HG03469 (cell line): ENCODE results near the gene PDE4C.
A peak's percentile ranks its signal among the peaks of the same experiment; 100 is the strongest.
"Not testable (repeated sequence)": the region's sequence is repeated elsewhere in the genome, so short reads cannot be mapped to it uniquely, and the experiment has no call there.

Experiments
- ATAC-seq: cut with Tn5 transposase; IDR thresholded peaks from one replicate; pipeline ENCODE4 v1.9.1; 2021; ENCODE audit warnings: mild to moderate bottlenecking, moderate library complexity, moderate number of reproducible peaks; ENCODE audit not compliant: unreplicated experiment

PDE4C gene

DNA sequence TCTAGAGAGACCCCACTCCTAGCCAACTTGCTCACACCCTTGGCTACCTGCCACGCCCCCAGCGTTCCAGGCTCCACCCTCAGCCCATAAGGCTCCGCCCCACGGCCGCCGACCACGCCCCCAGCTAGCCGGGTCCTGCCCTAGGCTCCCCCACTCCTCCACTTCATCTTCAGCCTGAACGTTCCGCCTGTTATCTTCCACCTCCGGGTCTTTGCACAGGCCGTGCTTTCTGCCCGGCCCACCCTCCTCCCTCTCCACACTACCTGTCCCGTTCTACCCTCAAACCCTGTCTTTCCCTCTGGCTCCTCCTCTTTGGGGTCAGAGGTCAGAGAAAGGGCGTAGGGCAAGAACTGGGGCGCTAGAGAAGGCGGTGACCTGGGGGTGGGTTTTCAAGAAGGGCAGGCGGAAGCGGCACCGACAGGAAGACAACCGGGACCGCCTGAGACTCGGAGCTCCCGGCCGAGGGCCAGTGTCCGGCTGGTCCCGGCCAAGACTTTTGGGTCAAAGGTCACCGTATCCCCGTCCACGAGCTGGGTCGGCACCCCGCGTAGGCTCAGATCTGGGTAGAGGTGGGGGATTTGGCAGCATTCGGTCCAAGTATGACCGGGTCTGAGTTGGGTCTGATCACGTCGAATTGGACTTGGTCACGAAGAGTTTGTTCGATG lies 2.2 kb downstream of the PDE4C start:
- no peak for ATAC-seq

DNA sequence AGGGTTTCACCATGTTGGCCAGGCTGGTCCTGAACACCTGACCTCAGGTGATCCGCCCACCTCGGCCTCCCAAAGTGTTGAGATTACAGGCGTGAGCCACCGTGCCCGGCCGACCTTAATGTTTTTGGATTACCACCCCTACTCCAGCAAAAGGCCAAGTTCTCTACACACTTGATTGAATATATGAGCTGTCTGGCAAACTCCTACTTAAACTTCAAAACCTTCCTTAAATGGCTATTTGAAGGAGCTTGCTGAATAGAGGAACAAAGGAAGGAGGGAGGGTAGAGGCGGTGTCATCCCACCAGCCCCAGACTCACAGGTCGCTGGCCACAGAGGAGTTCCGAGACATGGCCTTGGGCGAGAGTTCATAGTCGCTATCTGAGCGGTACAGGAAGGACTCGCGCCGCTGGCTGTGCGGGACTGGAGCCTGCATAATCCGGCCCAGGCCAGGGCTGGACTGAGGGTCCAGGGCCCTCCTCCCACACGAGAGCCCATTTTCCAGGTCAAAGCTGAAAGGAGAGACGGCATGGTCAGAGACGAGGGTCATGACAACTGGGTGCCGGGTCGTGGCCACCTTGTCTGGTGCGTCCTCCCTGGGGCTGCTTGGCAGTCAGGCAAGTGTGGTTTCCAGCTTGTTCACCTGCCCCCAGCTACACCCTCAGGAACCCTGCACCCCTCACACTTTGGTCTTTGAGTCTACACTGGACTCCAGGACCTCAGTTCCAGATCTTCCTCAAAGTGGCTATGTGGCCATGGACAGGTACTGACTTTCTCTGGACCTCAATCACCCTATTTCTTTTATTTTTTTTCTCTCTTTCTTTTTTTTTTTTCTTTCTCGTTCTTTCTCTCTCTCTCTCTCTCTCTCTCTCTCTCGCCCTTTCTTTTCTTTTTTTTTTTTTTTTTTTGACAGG lies 4.2 kb downstream of the PDE4C start:
- no peak for ATAC-seq

GRCh38 chr19:18220632-18221275 lies 5.5 kb downstream of the PDE4C start:
- ATAC-seq = no peak

DNA sequence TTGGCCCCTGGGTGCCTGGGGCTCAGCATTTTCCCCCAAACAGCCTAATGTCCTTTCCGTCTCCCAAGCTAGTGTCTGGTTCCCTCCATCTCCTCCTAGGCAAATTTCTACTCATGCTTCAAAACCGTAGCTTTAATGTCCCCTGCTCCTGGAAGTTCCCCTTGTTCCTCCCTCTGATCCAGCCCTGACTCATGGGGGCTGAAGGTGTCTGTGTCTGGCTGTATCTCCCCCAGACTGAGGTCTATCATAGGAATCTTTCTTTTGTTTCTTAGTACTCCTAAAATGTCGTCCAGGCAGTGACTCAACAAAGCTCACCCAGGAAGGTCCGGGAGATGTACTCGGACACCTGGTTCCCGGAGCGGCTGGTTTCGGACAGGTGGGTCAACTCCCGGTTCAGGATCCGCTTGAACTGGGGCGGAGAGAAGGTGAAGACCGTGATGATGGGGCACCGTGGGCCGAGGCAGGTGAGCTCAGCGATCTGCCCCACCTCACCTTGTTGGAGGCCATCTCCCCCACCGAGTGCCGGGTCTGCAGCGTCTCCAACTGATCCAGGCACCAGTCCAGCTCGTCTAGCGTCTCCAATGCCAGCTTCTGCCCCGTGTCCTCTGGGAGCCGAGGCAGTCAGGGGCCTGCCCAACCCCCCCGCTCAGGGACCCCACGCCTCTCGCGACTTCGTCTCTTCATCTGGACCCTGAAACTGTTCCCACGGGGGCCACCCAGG lies 6.2 kb downstream of the PDE4C start:
- ATAC-seq = no peak

GRCh38 chr19:18218600-18218999 lies 7.6 kb downstream of the PDE4C start:
- ATAC-seq = no peak

DNA sequence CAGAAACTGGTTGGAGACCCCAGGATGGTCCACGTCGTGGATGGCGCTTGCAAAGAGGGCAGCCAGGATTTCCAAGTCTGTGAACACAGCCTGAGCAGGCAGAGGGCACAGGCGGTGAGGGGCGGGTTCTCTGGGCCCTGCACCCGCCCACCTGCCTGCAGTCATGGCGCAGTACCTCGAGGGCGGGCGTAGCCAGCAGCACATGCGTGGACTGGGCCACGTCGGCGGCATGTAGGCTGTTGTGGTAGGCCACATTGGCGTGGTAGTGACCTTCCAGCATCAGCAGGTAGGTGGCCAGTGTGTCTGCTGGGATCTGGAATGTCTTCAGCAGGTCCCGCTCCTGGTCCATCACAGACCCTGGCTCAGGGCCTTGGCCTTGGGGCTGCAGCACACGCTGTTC lies 8.1 kb downstream of the PDE4C start:
- ATAC-seq = no peak

GRCh38 chr19:18216789-18217188 lies 9.4 kb downstream of the PDE4C start:
- ATAC-seq = no peak

GRCh38 chr19:18214779-18215433 lies 11.3 kb downstream of the PDE4C start:
- ATAC-seq = no peak

- no peak for ATAC-seq
These were observed 14.6 kb downstream of the PDE4C start for GRCh38 chr19:18211683-18212082.

DNA sequence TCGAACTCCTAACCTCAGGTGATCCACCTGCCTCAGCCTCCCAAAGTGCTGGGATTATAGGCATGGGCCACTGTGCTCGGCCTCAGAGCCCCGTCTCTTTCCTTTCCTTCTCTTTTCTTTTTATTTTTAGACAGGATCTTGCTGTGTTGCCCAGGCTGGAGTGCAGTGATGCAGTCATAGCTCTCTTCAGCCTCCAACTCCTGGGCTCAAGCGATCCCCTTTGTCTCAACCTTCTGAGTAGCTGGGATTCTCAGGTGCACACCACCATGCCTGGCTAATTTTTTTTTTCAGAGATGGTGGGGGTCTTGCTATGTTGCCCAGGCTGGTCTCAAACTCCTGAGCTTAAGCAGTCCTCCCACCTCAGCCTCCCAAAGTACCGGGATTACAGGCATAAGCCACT lies 16.3 kb downstream of the PDE4C start:
- ATAC-seq = not testable (repeated sequence)

GRCh38 chr19:18208098-18208951 lies 17.9 kb downstream of the PDE4C start:
- ATAC-seq = no peak

GRCh38 chr19:18206018-18206417 lies 20.2 kb downstream of the PDE4C start:
- ATAC-seq = no peak

DNA sequence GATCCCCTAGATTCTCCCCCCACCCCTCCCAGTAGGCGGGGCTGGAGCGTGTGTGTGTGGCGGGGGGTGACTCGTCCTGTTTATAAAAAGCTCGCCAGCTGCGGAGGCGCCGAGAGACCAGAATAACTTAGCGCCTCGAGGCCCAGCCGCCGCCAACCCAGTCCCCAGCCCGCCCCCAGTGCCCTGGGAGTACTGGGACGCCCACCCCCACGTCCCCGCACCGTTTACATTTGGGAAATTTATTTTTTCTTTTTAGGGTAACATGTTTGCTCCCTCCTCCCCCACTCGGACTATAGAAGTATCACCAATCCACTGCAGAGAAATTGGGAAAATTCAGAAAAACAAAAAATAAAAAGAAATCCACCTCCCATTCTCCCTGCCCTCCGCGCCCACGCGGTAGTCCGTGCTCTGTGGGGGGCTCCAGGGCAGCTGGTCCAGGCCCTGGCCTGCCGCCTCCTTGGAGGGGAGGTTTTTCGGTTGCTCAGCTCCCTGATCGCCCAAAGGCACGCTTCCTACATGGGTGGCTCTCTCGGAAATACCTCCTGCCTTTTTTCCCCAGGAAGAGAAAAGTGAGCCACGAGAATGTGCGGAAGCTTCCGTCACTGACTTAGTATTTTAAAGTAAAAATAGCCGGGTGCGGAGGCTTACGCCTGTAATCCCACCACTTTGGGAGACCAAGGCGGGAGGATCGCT lies 20.9 kb downstream of the PDE4C start:
- no peak for ATAC-seq

GRCh38 chr19:18204394-18205199 lies 21.6 kb downstream of the PDE4C start:
- ATAC-seq = peak; percentile 1

DNA sequence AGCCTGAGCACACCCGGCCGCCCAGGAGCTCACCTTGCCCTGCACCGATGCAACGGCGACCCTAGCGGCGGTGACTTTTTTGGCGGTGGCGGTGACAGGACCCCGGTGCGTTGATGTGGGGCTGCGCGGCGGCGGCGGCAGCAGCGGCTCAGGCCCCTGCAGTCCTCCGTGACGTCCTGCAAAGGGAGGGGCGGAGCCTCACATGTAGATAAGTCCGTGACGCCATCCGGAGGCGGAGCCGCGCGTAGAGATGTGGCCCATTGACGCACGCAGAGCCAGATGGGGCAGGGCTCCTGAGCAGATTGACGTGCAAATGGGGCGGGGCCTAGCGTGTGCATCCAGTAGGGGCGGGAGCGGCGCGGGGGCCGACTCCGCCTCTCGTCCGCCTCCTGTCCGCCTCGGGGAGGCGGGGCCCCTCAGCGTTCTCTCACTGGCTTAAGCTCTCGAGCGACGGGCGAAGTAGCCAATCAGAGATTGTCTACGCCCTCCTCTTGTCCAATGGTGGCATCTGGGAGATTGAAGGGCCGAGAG lies 22.3 kb downstream of the PDE4C start, which contains the start of gene RAB3A:
TSS of gene RAB3A (minus strand) at position 180 of the 531 bp plus-strand sequence. CDS start 1,302 bp downstream, outside the sequence.
- ATAC-seq = peak; percentile 85

- no peak for ATAC-seq
These were observed 22.8 kb downstream of the PDE4C start for GRCh38 chr19:18203408-18203862.

GRCh38 chr19:18202778-18203407 lies 23.3 kb downstream of the PDE4C start:
- ATAC-seq = no peak
